IMR-90 (cell line): ENCODE measurements around the gene DLL4.

Experiments used
- BHLHE40 ChIP-seq: fragments of 150-350 bp; IDR thresholded peaks from 2 replicates; pipeline ENCODE4 v1.6.1; 2016; ENCODE audit warnings: mild to moderate bottlenecking, low read depth, low read length
- CEBPB ChIP-seq: IDR thresholded peaks from 2 replicates; pipeline ENCODE4 v1.6.1; 2012; ENCODE audit warnings: low read depth, low read length, improper control_type of control experiment
- FOS ChIP-seq: fragments of 150-350 bp; IDR thresholded peaks from 2 replicates; pipeline ENCODE4 v1.6.1; 2016; ENCODE audit warnings: low read depth, low read length
- MAFK ChIP-seq: IDR thresholded peaks from 2 replicates; pipeline ENCODE4 v1.6.1; 2012; ENCODE audit warnings: low read depth, low read length, improper control_type of control experiment
- MAZ ChIP-seq: IDR thresholded peaks from 2 replicates; pipeline ENCODE4 v1.6.1; 2012; ENCODE audit warnings: low read depth, mild to moderate bottlenecking, low read length, improper control_type of control experiment, moderate library complexity, borderline replicate concordance
- MXI1 ChIP-seq: IDR thresholded peaks from 2 replicates; pipeline ENCODE4 v1.6.1; 2012; ENCODE audit warnings: low read depth, mild to moderate bottlenecking, low read length, moderate library complexity, borderline replicate concordance
- POLR2A ChIP-seq: IDR thresholded peaks from 2 replicates; pipeline ENCODE4 v1.6.1; 2012; ENCODE audit warnings: mild to moderate bottlenecking, low read depth, low read length
- RAD21 ChIP-seq: IDR thresholded peaks from 2 replicates; pipeline ENCODE4 v1.6.1; 2012; ENCODE audit warnings: low read length, improper control_type of control experiment
- RCOR1 ChIP-seq: IDR thresholded peaks from 2 replicates; pipeline ENCODE4 v1.6.1; 2012; ENCODE audit warnings: mild to moderate bottlenecking, low read length, improper control_type of control experiment; ENCODE audit not compliant: insufficient replicate concordance
- RFX5 ChIP-seq: IDR thresholded peaks from 2 replicates; pipeline ENCODE4 v1.8.0; 2012; ENCODE audit warnings: low read depth, mild to moderate bottlenecking, low read length, moderate library complexity
- SMC3 ChIP-seq: fragments of 150-350 bp; IDR thresholded peaks from 2 replicates; pipeline ENCODE4 v1.6.1; 2016; ENCODE audit warnings: low read depth, mild to moderate bottlenecking, antibody characterized with exemption, low read length, moderate library complexity
- TF ChIP-seq, protein P1 (sequence below): conservative IDR thresholded peaks from 2 replicates; pipeline ENCODE4 v1.5.1; 2012; ENCODE audit warnings: mild to moderate bottlenecking, low read depth, low read length, improper control_type of control experiment
- TF ChIP-seq, protein P2 (sequence below): fragments of 150-350 bp; IDR thresholded peaks from 2 replicates; pipeline ENCODE4 v1.6.1; 2017; ENCODE audit warnings: mild to moderate bottlenecking, antibody characterized with exemption, low read length, low read depth

DNA sequence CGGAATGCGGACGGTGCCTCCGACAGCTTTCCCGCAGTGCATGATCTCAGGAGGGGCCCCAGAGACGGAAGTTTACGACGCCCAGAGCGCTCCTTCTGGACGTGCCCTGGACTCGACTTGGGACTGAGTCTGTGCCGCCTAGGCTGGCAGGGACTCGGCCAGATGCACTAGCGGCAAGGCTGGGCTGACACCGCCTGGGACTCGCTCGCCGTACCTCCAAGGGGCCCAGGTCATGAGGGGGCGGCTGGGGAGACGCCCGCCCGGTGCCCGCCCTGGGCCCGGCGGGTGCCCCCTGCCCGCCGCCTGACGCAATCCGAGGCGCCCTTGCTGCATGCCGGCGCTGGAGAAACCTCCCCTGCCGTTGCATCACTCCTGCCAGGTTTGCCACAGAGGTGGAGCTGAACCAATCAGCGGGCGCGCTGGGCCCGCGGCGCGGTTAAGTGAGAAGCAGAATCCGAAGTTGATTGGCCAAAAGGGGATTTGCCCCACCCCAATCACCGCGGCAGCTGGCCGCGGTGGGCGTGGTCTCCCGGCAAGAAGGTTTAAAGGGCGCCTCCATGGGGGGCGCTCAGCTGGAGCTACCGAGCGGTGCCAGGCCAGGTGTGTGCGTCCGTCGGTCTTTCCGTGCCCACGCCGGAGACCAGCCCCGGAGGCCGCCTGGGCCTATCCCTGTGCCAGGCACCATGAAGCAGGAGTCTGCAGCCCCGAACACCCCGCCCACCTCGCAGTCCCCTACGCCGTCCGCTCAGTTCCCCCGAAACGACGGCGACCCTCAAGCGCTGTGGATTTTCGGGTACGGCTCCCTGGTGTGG, 24.0 kb downstream of the DLL4 start, which contains the start of gene CHAC1:
- TF ChIP-seq, protein P1, sequence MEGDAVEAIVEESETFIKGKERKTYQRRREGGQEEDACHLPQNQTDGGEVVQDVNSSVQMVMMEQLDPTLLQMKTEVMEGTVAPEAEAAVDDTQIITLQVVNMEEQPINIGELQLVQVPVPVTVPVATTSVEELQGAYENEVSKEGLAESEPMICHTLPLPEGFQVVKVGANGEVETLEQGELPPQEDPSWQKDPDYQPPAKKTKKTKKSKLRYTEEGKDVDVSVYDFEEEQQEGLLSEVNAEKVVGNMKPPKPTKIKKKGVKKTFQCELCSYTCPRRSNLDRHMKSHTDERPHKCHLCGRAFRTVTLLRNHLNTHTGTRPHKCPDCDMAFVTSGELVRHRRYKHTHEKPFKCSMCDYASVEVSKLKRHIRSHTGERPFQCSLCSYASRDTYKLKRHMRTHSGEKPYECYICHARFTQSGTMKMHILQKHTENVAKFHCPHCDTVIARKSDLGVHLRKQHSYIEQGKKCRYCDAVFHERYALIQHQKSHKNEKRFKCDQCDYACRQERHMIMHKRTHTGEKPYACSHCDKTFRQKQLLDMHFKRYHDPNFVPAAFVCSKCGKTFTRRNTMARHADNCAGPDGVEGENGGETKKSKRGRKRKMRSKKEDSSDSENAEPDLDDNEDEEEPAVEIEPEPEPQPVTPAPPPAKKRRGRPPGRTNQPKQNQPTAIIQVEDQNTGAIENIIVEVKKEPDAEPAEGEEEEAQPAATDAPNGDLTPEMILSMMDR = no peak
- TF ChIP-seq RCOR1 = no peak
- no peak for TF ChIP-seq SMC3
- TF ChIP-seq CEBPB = peak; percentile 100
- TF ChIP-seq POLR2A = peak; percentile 97
- peak; percentile 26; the same call in 1 of the 2 replicates for TF ChIP-seq MXI1
- 0 out of 2 replicates have a peak, but pooled peaks have one; percentile 7 for TF ChIP-seq FOS
- no peak for TF ChIP-seq BHLHE40
- TF ChIP-seq, protein P2, sequence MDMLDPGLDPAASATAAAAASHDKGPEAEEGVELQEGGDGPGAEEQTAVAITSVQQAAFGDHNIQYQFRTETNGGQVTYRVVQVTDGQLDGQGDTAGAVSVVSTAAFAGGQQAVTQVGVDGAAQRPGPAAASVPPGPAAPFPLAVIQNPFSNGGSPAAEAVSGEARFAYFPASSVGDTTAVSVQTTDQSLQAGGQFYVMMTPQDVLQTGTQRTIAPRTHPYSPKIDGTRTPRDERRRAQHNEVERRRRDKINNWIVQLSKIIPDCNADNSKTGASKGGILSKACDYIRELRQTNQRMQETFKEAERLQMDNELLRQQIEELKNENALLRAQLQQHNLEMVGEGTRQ = 0 out of 2 replicates have a peak, but pooled peaks have one; percentile 14
- peak; percentile 59; the same call in 1 of the 2 replicates for TF ChIP-seq MAZ
- TF ChIP-seq MAFK = no peak
- no peak for TF ChIP-seq RFX5
- peak; percentile 10 for TF ChIP-seq RAD21
